ENCODE results near the gene TTC36. TPM values are rescaled to one million over a fixed set of nuclear protein-coding genes. Genes with fewer than 3 reads are reported as not detected.
"Not testable (repeated sequence)": the region's sequence is repeated elsewhere in the genome, so short reads cannot be mapped to it uniquely, and the experiment has no call there.

TTC36 gene
- total RNA-seq, 1 donor from 2014 or later, result 0.71 TPM

DNA sequence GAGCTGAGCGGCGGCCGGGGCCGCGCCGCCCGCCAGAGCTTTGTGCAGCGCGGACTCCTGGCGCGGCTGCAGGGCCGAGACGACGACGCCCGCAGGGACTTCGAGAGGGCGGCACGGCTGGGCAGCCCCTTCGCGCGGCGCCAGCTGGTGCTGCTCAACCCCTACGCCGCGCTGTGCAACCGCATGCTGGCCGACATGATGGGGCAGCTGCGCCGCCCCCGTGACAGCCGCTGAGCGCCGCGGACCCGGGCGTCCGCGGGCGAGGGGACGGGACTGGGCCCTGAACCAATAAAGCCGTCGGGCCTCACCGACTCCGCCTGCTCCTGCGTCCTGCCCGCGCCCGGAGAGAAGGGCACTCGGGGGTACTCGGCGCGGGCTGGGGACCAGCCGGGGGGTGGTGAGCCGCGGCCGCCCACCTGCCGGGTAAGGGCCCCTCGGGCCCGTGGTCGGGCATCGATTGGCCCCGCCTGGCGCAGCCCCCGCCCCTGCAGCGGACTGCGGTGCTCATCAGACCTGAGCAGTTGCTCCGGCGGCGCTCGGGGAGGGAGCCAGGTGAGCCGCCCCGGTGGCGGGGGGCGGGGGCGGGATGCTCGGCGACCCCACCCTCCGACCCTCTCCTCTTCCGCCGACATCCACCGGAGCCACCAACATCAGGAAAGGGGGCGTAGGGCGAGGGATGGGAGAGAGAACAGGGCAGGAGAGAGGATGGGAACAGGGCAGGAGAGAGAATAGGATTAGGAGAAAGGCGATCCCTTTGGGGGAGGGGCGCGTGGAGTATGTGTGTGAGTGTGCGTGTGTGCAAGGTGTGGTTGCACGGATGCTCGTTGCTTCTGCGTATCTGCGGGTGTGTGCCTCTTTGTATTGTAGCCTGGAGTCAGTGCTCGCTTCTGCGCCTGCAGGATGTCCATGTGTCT lies 3.7 kb downstream of the TTC36 start, which contains the start of gene TMEM25:
Gene TMEM25, plus strand, starts transcription at position 510 of the 914 bp plus-strand sequence. CDS start 610 bp downstream, outside the sequence.
- ATAC-seq (peak; percentile 73), DNase-seq (ENCODE audit: low spot score) (no peak)
- intact Hi-C loops (cut with DNase I), result no loop called here

- ATAC-seq (peak; percentile 8), DNase-seq (ENCODE audit: low spot score) (no peak)
- intact Hi-C loops (cut with DNase I), result no loop called here
These were observed 4.4 kb downstream of the TTC36 start for GRCh38 chr11:118531597-118532084.

DNA sequence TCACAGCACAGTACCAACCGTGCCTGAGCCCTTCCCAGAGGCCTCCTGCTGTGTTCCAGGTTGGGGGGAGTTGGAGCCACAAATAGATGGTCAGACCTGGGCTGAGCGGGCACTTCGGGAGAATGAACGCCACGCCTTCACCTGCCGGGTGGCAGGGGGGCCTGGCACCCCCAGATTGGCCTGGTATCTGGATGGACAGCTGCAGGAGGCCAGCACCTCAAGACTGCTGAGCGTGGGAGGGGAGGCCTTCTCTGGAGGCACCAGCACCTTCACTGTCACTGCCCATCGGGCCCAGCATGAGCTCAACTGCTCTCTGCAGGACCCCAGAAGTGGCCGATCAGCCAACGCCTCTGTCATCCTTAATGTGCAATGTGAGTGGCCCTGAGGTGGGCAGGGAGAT lies 4.8 kb downstream of the TTC36 start:
- ATAC-seq, result no peak
- no peak for DNase-seq (ENCODE audit: low spot score)
- intact Hi-C loops (cut with DNase I), result no loop called here

GRCh38 chr11:118532852-118533768 lies 5.8 kb downstream of the TTC36 start:
- DNase-seq (ENCODE audit: low spot score) (no peak), ATAC-seq (no peak)
- intact Hi-C loops (cut with DNase I), result no loop called here

GRCh38 chr11:118533769-118534729 lies 6.8 kb downstream of the TTC36 start:
- DNase-seq (ENCODE audit: low spot score) (no peak), ATAC-seq (peak; percentile 48)
- intact Hi-C loops (cut with DNase I), result no loop called here

GRCh38 chr11:118535261-118535660 lies 8.0 kb downstream of the TTC36 start:
- ATAC-seq (no peak), DNase-seq (ENCODE audit: low spot score) (no peak)
- intact Hi-C loops (cut with DNase I), result no loop called here

GRCh38 chr11:118536726-118537125 lies 9.5 kb downstream of the TTC36 start:
- no peak for ATAC-seq
- intact Hi-C loops (cut with DNase I), result no loop called here
- DNase-seq (ENCODE audit: low spot score), result no peak

GRCh38 chr11:118537409-118537980 lies 10.2 kb downstream of the TTC36 start:
- intact Hi-C loops (cut with DNase I), result no loop called here
- no peak for ATAC-seq

GRCh38 chr11:118544010-118544646 lies 16.9 kb downstream of the TTC36 start:
- ATAC-seq (no peak), DNase-seq (ENCODE audit: low spot score) (no peak)
- intact Hi-C loops (cut with DNase I), result no loop called here

More at GRCh38 chr11:118537409-118537980, 10.2 kb downstream of the TTC36 start:
- no peak for DNase-seq (ENCODE audit: low spot score)

- DNase-seq (ENCODE audit: low spot score), result no peak
- intact Hi-C loops (cut with DNase I), result no loop called here
These were observed 17.4 kb downstream of the TTC36 start for GRCh38 chr11:118544647-118545010.

DNA sequence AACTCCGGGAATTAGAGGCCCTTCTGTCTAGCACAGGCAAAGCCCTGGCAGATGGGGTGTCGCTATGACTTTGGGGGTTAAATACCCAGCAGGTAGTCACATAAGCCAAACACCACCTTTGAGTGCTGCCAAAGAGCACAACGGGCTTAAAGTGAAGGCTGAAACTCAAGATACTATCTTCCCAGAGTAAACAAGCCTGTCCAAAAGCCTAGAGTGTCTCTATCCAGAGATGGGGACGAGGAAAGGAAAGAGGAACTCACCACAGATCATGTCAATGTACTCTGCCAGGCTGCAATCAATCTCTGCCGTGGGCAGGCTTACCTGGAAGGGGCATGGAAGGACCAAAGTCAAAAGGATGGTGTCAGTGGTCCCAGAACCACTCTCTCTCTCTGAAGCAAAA lies 18.3 kb downstream of the TTC36 start:
- intact Hi-C loops (cut with DNase I), result no loop called here
- DNase-seq (ENCODE audit: low spot score), result no peak
- ATAC-seq, result no peak

More at GRCh38 chr11:118544647-118545010, 17.4 kb downstream of the TTC36 start:
- ATAC-seq, result no peak

DNA sequence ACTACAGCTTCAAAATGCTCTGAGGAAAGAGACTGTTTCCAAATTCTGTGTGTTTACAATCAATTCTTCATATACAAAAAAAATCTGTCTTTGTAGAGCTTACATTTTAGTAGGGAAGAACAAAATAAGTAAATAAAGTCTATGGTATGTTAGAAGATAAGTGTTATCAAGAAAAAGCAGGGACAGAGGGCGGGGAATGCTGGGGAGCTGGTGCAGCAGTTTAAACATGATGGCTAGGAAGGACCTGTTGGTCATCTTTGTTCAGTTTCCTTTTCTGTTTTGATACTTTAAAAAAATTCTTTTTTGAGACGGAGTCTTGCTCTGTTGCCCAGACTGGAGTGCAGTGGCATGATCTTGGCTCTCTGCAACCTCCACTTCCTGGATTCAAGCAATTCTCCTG lies 19.9 kb downstream of the TTC36 start:
- DNase-seq (ENCODE audit: low spot score), result no peak

GRCh38 chr11:118552341-118552740 lies 25.1 kb downstream of the TTC36 start:
- no peak for DNase-seq (ENCODE audit: low spot score)
- no peak for ATAC-seq

More for the DNA sequence above, 19.9 kb downstream of the TTC36 start:
- no peak for ATAC-seq
- intact Hi-C loops (cut with DNase I), result no loop called here

GRCh38 chr11:118560806-118561205 lies 33.5 kb downstream of the TTC36 start:
- intact Hi-C loops (cut with DNase I), result no loop called here
- no peak for ATAC-seq
- DNase-seq (ENCODE audit: low spot score), result no peak

More at GRCh38 chr11:118552341-118552740, 25.1 kb downstream of the TTC36 start:
- intact Hi-C loops (cut with DNase I), result no loop called here

GRCh38 chr11:118565051-118565450 lies 37.8 kb downstream of the TTC36 start:
- intact Hi-C loops (cut with DNase I), result no loop called here
- peak; percentile 42 for ATAC-seq
- no peak for DNase-seq (ENCODE audit: low spot score)

GRCh38 chr11:118569670-118570069 lies 42.4 kb downstream of the TTC36 start:
- DNase-seq (ENCODE audit: low spot score) (no peak), ATAC-seq (no peak)
- intact Hi-C loops (cut with DNase I), result no loop called here

DNA sequence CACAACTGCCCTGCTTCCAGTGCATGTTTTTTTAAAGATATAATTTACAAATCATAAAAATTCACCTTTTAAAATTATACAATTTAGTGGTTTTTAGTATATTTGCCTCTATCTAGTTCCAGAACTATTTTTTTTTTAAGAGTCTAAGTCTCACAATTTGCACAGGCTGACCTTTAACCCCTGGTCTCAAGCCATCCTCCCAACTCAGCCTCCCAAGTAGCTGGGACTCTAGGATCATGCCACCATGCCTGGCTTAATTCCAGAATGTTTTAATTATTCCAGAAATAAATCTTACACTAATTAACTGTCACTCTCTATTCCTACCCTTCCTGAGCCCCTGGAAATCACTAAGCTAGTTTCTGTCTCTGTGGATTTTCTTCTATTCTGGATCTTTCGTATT lies 43.5 kb downstream of the TTC36 start:
- intact Hi-C loops (cut with DNase I), result no loop called here
- no peak for ATAC-seq
- no peak for DNase-seq (ENCODE audit: low spot score)

DNA sequence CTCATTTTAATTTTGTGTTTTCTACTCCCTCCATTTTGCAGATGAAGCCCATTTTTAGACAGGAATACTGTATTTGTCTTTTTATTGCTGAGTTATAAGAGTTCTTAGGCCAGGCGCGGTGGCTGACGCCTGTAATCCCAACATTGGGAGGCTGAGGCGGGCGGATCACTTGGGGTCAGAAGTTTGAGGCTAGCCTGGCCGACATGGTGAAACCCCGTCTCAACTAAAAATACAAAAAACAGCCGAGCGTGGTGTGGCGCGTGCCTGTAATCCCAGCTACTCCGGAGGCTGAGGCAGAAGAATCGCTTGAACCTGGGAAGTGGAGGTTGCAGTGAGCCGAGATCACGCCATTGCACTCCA lies 44.4 kb downstream of the TTC36 start:
- DNase-seq (ENCODE audit: low spot score); intact Hi-C loops (cut with DNase I): not testable (repeated sequence)
- peak; percentile 19 for ATAC-seq
